Hepatocyte (in vitro differentiated cells): ENCODE measurements around the gene OR6T1. TPM values are rescaled to one million over a fixed set of nuclear protein-coding genes. Genes with fewer than 3 reads are reported as not detected.

Experiments used
- DNase-seq: peaks from one replicate; pipeline ENCODE4 v3.0.0-alpha.2; 2016; ENCODE audit warnings: low spot score
- H2AFZ ChIP-seq: fragments of 200-600 bp; sonication (generic); 2 replicates; pipeline ENCODE4 v1.6.0; 2016; ENCODE audit warnings: antibody characterized with exemption, mild to moderate bottlenecking
- H3K27ac ChIP-seq: fragments of 200-600 bp; sonication (generic); 2 replicates; pipeline ENCODE4 v1.5.1; 2016; ENCODE audit warnings: mild to moderate bottlenecking
- H3K27me3 ChIP-seq: fragments of 200-600 bp; sonication (generic); 2 replicates; pipeline ENCODE4 v1.6.1; 2016
- H3K36me3 ChIP-seq: fragments of 200-600 bp; sonication (generic); replicated peaks from 2 replicates; pipeline ENCODE4 v1.5.1; 2016; ENCODE audit warnings: low read depth; ENCODE audit not compliant: insufficient read depth
- H3K4me1 ChIP-seq: fragments of 200-600 bp; sonication (generic); 2 replicates; pipeline ENCODE4 v1.5.1; 2016; ENCODE audit warnings: mild to moderate bottlenecking, moderate library complexity; ENCODE audit not compliant: insufficient read depth
- H3K4me2 ChIP-seq: fragments of 200-600 bp; sonication (generic); 2 replicates; pipeline ENCODE4 v1.6.0; 2016
- H3K4me3 ChIP-seq: fragments of 200-600 bp; sonication (generic); 2 replicates; pipeline ENCODE4 v1.5.1; 2016; ENCODE audit warnings: mild to moderate bottlenecking
- H3K79me2 ChIP-seq: fragments of 200-600 bp; sonication (generic); 2 replicates; pipeline ENCODE4 v1.6.0; 2017; ENCODE audit warnings: mild to moderate bottlenecking
- H3K9me2 ChIP-seq: fragments of 200-600 bp; sonication (generic); replicated peaks from 2 replicates; pipeline ENCODE4 v1.6.0; 2017; ENCODE audit warnings: mild to moderate bottlenecking; ENCODE audit not compliant: insufficient read depth
- H3K9me3 ChIP-seq: fragments of 200-600 bp; sonication (generic); 2 replicates; pipeline ENCODE4 v1.5.1; 2016; ENCODE audit warnings: low read depth, mild to moderate bottlenecking
- H4K20me1 ChIP-seq: fragments of 200-600 bp; sonication (generic); 2 replicates; pipeline ENCODE4 v1.6.0; 2016; ENCODE audit warnings: mild to moderate bottlenecking; ENCODE audit not compliant: insufficient read depth, poor library complexity, severe bottlenecking
- CTCF ChIP-seq: fragments of 200-600 bp; sonication (generic); IDR thresholded peaks from 2 replicates; pipeline ENCODE4 v1.5.1; 2016; ENCODE audit warnings: antibody characterized with exemption, mild to moderate bottlenecking; ENCODE audit not compliant: poor library complexity
- EZH2 ChIP-seq: fragments of 200-600 bp; sonication (generic); IDR thresholded peaks from 2 replicates; pipeline ENCODE4 v1.6.1; 2016; ENCODE audit warnings: antibody characterized with exemption, mild to moderate bottlenecking, borderline replicate concordance
- EZH2phosphoT487 ChIP-seq: fragments of 200-600 bp; sonication (generic); IDR thresholded peaks from one replicate; pipeline ENCODE4 v1.6.1; 2018; ENCODE audit warnings: antibody characterized with exemption, mild to moderate bottlenecking, low read depth, moderate library complexity; ENCODE audit not compliant: unreplicated experiment, severe bottlenecking
- WGBS: methylation state at CpG from one replicate; pipeline ENCODE4 v1.1.6; 2016; ENCODE audit warnings: low lambda C conversion rate; ENCODE audit errors: missing lambda C conversion rate; 5-methylcytosine and 5-hydroxymethylcytosine counted together
- polyA plus RNA-seq: library from polyadenylated mRNA; unstranded; fragments of >200 nt; fragmentation: Nextera tagmentation; extraction: Ambion mirVana; gene quantifications from 2 replicates; pipeline ENCODE4 v1.2.1, GENCODE V29; 2016
- total RNA-seq: library from RNA; depleted of rRNA; stranded (reverse); fragments of >200 nt; gene quantifications from 2 replicates; pipeline ENCODE4 v1.2.3, GENCODE V29; 2014

Gene OR6T1
- total and polyA plus RNA-seq, 2 experiments from 2014 or later = not detected

DNA sequence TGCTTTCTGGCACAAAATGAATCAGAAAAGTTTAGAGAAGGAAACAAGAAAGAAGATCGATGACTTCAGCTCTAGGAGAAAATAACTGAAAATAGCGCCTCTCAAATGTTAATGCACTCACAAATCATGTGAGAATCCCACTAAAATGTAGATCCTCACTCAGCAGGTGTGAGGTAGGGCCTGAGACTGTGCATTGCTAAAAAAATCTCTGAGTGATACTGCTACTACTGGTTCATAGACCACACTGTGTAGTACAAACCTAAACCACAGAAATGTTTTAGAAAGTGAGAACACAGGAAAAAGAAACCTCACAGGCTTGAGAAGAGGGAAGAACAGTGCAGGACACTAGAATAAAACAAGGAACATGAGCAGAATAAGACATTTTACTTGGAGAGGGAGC lies 39.7 kb downstream of the OR6T1 start:
- no peak for TF ChIP-seq CTCF
- no peak for TF ChIP-seq EZH2phosphoT487
- no peak for TF ChIP-seq EZH2
- Histone ChIP-seq H3K9me3 (no peaks in the 10 kb centered on the region), H3K27me3 (no peaks in the 10 kb centered on the region), H4K20me1 (no peaks in the 10 kb centered on the region), H3K27ac (no peak overlapping the region), H3K4me1 (no peaks in the 10 kb centered on the region), H3K36me3 (no peaks in the 10 kb centered on the region), H3K79me2 (no peaks in the 10 kb centered on the region), H3K4me3 (no peak overlapping the region), H3K9me2 (no peaks in the 10 kb centered on the region), H2AFZ (no peak overlapping the region), H3K4me2 (no peak overlapping the region)
- DNase-seq = no peak
- 87% methylated on average over 2 of the region's 2 CpGs for WGBS

DNA sequence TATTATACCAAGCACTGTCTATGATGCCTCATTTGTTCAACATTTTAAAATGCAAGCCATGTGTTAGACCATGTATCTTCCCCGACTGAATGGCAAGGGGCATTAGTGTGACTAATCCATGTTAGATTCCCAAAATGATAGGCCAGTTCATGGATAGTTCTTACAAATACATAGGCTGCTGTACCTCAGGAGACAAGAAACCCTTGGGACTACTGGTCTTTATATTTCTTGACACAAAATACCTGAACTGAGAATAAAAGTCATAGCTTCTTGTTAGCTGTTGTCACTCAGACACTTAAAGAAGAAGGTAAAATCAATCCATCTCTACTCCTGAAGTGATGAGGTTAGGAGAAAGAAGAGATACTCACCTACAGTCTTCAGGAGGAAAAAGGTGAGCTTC lies 41.8 kb downstream of the OR6T1 start, which contains the start of gene OR8D4:
OR8D4 (plus strand) TSS at position 301 of the 400 bp plus-strand sequence. CDS start 4,265 bp downstream, outside the sequence.
- no peaks in the 10 kb centered on the region for H3K36me3 ChIP-seq
- TF ChIP-seq CTCF (no peak), EZH2phosphoT487 (no peak), EZH2 (no peak)
- H4K20me1 ChIP-seq = no peaks in the 10 kb centered on the region
- H3K4me1 ChIP-seq = no peaks in the 10 kb centered on the region
- H3K9me2 ChIP-seq = no peaks in the 10 kb centered on the region
- no peaks in the 10 kb centered on the region for H3K9me3 ChIP-seq
- no peak within 1 kb of the TSS for H3K4me3 ChIP-seq
- H3K27ac ChIP-seq = no peak within 1 kb of the TSS
- H3K27me3 ChIP-seq = no peaks in the 10 kb centered on the region
- DNase-seq = no peak
- no peaks in the 10 kb centered on the region for H3K79me2 ChIP-seq
- 64% methylated on average over 1 of the region's 1 CpG for WGBS
- no peak within 1 kb of the TSS for H2AFZ ChIP-seq
- H3K4me2 ChIP-seq = no peak within 1 kb of the TSS

DNA sequence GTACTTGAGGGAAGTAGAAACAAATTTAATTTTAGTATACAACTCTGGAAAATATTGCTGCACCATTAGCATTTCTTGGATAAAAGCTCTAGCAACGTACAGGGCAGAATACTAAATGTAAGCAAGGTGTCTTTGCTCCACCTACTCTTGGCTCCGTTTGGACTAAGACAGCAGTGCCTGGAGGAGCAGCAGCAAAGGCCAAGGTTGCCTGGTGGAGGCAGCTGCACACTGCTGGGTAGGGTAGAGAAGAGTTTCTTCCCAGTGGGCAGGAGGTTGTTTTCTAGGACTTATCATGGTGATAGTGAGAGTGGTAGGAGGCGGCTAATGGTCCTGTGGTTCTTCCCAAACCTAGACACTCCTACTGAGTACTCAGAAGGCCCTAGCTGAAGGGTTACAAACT lies 43.8 kb downstream of the OR6T1 start:
- H2AFZ ChIP-seq = no peak overlapping the region
- TF ChIP-seq CTCF = no peak
- TF ChIP-seq EZH2 = no peak
- TF ChIP-seq EZH2phosphoT487 = no peak
- WGBS = 69% methylated on average over 3 of the region's 3 CpGs
- H4K20me1 ChIP-seq = no peaks in the 10 kb centered on the region
- H3K36me3 ChIP-seq = no peaks in the 10 kb centered on the region
- H3K9me2 ChIP-seq = no peaks in the 10 kb centered on the region
- no peaks in the 10 kb centered on the region for H3K4me1 ChIP-seq
- H3K79me2 ChIP-seq = no peaks in the 10 kb centered on the region
- no peak overlapping the region for H3K4me2 ChIP-seq
- no peak for DNase-seq
- H3K27me3 ChIP-seq = no peaks in the 10 kb centered on the region
- no peak overlapping the region for H3K4me3 ChIP-seq
- H3K9me3 ChIP-seq = no peaks in the 10 kb centered on the region
- no peak overlapping the region for H3K27ac ChIP-seq

Other genes starting within 250 kb of the OR6T1 start
- gene ZNF202, start 202.2 kb downstream of the OR6T1 start, total RNA-seq = 5.7 and 9.0 TPM in 2 replicates
- 7.1 and 8.4 TPM in 2 replicates for gene ZNF202, start 202.2 kb downstream of the OR6T1 start, polyA plus RNA-seq
- gene OR6X1, start 189.3 kb downstream of the OR6T1 start, total RNA-seq = not detected in 2 replicates
- not detected in 2 replicates for gene OR6X1, start 189.3 kb downstream of the OR6T1 start, polyA plus RNA-seq
- not detected in 2 replicates for gene OR6M1, start 137.5 kb downstream of the OR6T1 start, total RNA-seq
- gene OR6M1, start 137.5 kb downstream of the OR6T1 start, polyA plus RNA-seq = not detected in 2 replicates
- gene TMEM225, start 58.2 kb downstream of the OR6T1 start, total RNA-seq = not detected in 2 replicates
- 0.13 TPM in 1 of 2 replicates, not detected in the other for gene TMEM225, start 58.2 kb downstream of the OR6T1 start, polyA plus RNA-seq
- 0.90 and 1.1 TPM in 2 replicates for gene OR8D4, start 41.7 kb downstream of the OR6T1 start, total RNA-seq
- 0.54 TPM in 1 of 2 replicates, not detected in the other for gene OR8D4, start 41.7 kb downstream of the OR6T1 start, polyA plus RNA-seq
- gene OR4D5, start 4.2 kb downstream of the OR6T1 start, total RNA-seq = 0.32 and 0.77 TPM in 2 replicates
- gene OR4D5, start 4.2 kb downstream of the OR6T1 start, polyA plus RNA-seq = not detected in 2 replicates
- gene OR10S1, start 33.9 kb upstream of the OR6T1 start, total RNA-seq = not detected in 2 replicates
- gene OR10S1, start 33.9 kb upstream of the OR6T1 start, polyA plus RNA-seq = not detected in 2 replicates
- gene OR10G6, start 51.3 kb upstream of the OR6T1 start, total RNA-seq = not detected in 2 replicates
- gene OR10G6, start 51.3 kb upstream of the OR6T1 start, polyA plus RNA-seq = not detected in 2 replicates
- 0.17 and 0.64 TPM in 2 replicates for gene OR10G4, start 69.2 kb upstream of the OR6T1 start, total RNA-seq
- gene OR10G4, start 69.2 kb upstream of the OR6T1 start, polyA plus RNA-seq = not detected in 2 replicates
- gene OR10G9, start 79.2 kb upstream of the OR6T1 start, total RNA-seq = not detected in 2 replicates
- gene OR10G9, start 79.2 kb upstream of the OR6T1 start, polyA plus RNA-seq = not detected in 2 replicates
- gene OR10G8, start 83.0 kb upstream of the OR6T1 start, total RNA-seq = 0.16 and 0.47 TPM in 2 replicates
- not detected in 2 replicates for gene OR10G8, start 83.0 kb upstream of the OR6T1 start, polyA plus RNA-seq
- gene OR10G7, start 97.5 kb upstream of the OR6T1 start, total RNA-seq = not detected in 2 replicates
- gene OR10G7, start 97.5 kb upstream of the OR6T1 start, polyA plus RNA-seq = not detected in 2 replicates
- 19.1 and 21.6 TPM in 2 replicates for gene VWA5A, start 171.6 kb upstream of the OR6T1 start, total RNA-seq
- 18.9 and 26.3 TPM in 2 replicates for gene VWA5A, start 171.6 kb upstream of the OR6T1 start, polyA plus RNA-seq
- gene OR10D3, start 239.5 kb upstream of the OR6T1 start, total RNA-seq = 0.03 TPM in 1 of 2 replicates, not detected in the other
- not detected in 2 replicates for gene OR10D3, start 239.5 kb upstream of the OR6T1 start, polyA plus RNA-seq